ENCODE measurements around the gene SENP5. TPM values are rescaled to one million over a fixed set of nuclear protein-coding genes. Genes with fewer than 3 reads are reported as not detected.

The SENP5 gene
- total and polyA plus RNA-seq, 9 of the 15 experiments (the other 6 are each of a cell fraction or from before 2014, with no cell fraction given): 18.3 to 59.7 (median 35.8) TPM

DNA sequence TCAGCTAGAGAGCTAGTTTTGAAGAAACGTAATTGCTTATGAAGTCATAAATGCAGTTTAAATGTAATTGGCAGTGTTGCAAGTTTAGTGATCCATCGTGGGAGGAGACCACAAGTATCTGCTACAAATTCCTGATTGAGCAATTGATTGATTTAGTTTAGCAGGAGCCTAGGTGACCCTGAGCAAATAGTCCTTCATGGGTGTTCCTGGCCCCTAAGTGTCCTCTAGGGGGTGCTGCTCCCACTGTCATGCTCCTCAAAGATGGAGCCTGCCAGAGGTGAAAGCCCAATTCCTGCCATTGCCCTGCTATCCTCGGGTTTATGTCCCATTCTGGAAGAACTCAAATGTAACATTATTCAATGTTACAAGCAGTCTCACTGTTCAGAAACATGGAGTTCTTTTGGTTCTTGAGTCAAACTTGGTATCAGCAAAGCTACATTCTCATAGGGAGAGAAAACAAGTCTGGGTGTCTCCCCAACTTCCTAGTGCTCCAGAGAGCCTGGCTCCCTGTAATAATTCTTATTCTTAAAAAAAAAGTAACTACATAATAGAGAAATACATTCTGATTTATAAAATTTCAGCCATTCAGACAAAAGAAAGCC is 29.8 kb upstream of the SENP5 start (continued):
- TF ChIP-seq, protein P1, sequence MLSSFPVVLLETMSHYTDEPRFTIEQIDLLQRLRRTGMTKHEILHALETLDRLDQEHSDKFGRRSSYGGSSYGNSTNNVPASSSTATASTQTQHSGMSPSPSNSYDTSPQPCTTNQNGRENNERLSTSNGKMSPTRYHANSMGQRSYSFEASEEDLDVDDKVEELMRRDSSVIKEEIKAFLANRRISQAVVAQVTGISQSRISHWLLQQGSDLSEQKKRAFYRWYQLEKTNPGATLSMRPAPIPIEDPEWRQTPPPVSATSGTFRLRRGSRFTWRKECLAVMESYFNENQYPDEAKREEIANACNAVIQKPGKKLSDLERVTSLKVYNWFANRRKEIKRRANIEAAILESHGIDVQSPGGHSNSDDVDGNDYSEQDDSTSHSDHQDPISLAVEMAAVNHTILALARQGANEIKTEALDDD (IDR thresholded peaks at IDR 0.05): no peak
- TF ChIP-seq BRF1 (IDR thresholded peaks at IDR 0.05; ENCODE audit: borderline replicate concordance, extremely low read depth, insufficient read length) (no peak), CEBPB (tag; IDR thresholded peaks at IDR 0.05) (peak; percentile 71), RBM17 (IDR thresholded peaks at IDR 0.05; ENCODE audit: borderline replicate concordance, low read depth, low read length) (no peak), CEBPG (CRISPR knock-in tag; IDR thresholded peaks at IDR 0.05) (no peak), CEBPG (tag; conservative IDR thresholded peaks at IDR 0.05 in 1 of 2, IDR thresholded peaks at IDR 0.05 in 1 of 2) (peak; percentile 52 to 65), FIP1L1 (IDR thresholded peaks at IDR 0.05; ENCODE audit: low read depth, low read length, poor library complexity, severe bottlenecking) (no peak)
- TF ChIP-seq, protein P2, sequence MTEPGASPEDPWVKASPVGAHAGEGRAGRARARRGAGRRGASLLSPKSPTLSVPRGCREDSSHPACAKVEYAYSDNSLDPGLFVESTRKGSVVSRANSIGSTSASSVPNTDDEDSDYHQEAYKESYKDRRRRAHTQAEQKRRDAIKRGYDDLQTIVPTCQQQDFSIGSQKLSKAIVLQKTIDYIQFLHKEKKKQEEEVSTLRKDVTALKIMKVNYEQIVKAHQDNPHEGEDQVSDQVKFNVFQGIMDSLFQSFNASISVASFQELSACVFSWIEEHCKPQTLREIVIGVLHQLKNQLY (CRISPR knock-in tag; conservative IDR thresholded peaks at IDR 0.05): no peak
- TF ChIP-seq, protein P3, sequence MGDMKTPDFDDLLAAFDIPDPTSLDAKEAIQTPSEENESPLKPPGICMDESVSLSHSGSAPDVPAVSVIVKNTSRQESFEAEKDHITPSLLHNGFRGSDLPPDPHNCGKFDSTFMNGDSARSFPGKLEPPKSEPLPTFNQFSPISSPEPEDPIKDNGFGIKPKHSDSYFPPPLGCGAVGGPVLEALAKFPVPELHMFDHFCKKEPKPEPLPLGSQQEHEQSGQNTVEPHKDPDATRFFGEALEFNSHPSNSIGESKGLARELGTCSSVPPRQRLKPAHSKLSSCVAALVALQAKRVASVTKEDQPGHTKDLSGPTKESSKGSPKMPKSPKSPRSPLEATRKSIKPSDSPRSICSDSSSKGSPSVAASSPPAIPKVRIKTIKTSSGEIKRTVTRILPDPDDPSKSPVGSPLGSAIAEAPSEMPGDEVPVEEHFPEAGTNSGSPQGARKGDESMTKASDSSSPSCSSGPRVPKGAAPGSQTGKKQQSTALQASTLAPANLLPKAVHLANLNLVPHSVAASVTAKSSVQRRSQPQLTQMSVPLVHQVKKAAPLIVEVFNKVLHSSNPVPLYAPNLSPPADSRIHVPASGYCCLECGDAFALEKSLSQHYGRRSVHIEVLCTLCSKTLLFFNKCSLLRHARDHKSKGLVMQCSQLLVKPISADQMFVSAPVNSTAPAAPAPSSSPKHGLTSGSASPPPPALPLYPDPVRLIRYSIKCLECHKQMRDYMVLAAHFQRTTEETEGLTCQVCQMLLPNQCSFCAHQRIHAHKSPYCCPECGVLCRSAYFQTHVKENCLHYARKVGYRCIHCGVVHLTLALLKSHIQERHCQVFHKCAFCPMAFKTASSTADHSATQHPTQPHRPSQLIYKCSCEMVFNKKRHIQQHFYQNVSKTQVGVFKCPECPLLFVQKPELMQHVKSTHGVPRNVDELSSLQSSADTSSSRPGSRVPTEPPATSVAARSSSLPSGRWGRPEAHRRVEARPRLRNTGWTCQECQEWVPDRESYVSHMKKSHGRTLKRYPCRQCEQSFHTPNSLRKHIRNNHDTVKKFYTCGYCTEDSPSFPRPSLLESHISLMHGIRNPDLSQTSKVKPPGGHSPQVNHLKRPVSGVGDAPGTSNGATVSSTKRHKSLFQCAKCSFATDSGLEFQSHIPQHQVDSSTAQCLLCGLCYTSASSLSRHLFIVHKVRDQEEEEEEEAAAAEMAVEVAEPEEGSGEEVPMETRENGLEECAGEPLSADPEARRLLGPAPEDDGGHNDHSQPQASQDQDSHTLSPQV (IDR thresholded peaks at IDR 0.05): peak; percentile 59; the same call in 1 of the 2 replicates

Measured in K562 (cell line).